ENCODE measurements around the gene ZNF837.
"Not testable (repeated sequence)": the region's sequence is repeated elsewhere in the genome, so short reads cannot be mapped to it uniquely, and the experiment has no call there.

The ZNF837 gene

DNA sequence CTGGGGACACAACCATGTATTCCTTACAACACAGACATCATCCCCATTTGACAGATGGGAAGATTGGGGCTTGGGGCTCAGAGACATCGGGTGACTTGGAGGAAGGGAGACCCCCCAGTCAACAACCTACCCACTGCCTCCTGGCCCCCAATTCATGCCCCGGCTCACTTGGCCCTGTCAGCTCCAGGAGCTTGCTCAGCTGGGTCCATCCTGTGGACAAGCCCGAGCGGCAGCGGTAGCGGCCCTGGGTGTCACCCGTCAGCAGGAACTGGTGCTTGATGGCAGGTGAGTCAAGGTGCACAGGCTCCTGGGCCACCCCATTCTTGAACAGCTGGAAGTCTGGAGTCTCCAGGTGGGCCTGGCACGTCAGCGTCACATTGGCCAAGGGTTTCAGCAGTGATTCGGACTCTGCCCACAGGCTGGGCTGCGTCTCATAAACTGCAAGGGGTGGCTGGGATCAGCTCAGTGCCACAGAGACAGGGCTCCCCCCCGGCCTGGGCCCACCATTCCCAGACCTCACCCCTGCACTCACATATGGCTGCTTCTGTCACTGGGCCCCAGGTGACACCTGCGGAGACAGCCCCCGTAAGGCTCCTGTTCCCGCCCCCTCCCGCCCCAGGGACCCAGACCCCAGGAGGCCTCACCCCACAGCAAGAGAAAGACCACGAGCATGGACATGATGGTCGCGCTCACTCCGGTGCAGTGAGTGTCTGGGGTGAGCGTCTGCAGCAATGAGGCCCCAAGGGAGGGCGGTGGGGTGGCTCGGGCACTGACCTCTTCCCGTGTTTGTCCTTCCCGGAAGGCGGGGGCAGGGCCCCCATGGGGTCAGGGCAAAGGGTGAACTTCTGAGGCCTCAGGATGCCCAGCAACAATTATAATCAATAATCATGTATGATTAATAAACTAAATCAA is 27.8 kb downstream of the ZNF837 start, which contains the start of gene A1BG:
TSS of gene A1BG (minus strand) at position 733 of the 912 bp plus-strand sequence. CDS start at position 678, 55 bp downstream.
- TF ChIP-seq, protein P1, sequence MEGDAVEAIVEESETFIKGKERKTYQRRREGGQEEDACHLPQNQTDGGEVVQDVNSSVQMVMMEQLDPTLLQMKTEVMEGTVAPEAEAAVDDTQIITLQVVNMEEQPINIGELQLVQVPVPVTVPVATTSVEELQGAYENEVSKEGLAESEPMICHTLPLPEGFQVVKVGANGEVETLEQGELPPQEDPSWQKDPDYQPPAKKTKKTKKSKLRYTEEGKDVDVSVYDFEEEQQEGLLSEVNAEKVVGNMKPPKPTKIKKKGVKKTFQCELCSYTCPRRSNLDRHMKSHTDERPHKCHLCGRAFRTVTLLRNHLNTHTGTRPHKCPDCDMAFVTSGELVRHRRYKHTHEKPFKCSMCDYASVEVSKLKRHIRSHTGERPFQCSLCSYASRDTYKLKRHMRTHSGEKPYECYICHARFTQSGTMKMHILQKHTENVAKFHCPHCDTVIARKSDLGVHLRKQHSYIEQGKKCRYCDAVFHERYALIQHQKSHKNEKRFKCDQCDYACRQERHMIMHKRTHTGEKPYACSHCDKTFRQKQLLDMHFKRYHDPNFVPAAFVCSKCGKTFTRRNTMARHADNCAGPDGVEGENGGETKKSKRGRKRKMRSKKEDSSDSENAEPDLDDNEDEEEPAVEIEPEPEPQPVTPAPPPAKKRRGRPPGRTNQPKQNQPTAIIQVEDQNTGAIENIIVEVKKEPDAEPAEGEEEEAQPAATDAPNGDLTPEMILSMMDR (IDR thresholded peaks at IDR 0.05; ENCODE audit: insufficient read depth, low read depth, low read length, missing control alignments) = no peak
- no peak for DNase-seq (ENCODE audit: low read depth)
- H3K4me3 ChIP-seq (ENCODE audit: low read depth, low read length) = no peak within 1 kb of the TSS

- TF ChIP-seq, protein P1 (IDR thresholded peaks at IDR 0.05; ENCODE audit: insufficient read depth, low read depth, low read length, missing control alignments) = no peak
- no peak overlapping the region for H3K4me3 ChIP-seq (ENCODE audit: low read depth, low read length)
- no peak for DNase-seq (ENCODE audit: low read depth)
Measured at GRCh38 chr19:58351990-58352755, 28.7 kb downstream of the ZNF837 start.

GRCh38 chr19:58351558-58351878 is 29.3 kb downstream of the ZNF837 start:
- no peak for DNase-seq (ENCODE audit: low read depth)
- TF ChIP-seq, protein P1 (IDR thresholded peaks at IDR 0.05; ENCODE audit: insufficient read depth, low read depth, low read length, missing control alignments) = no peak
- no peak overlapping the region for H3K4me3 ChIP-seq (ENCODE audit: low read depth, low read length)

GRCh38 chr19:58350871-58351557 is 29.8 kb downstream of the ZNF837 start:
- TF ChIP-seq, protein P1 (IDR thresholded peaks at IDR 0.05; ENCODE audit: insufficient read depth, low read depth, low read length, missing control alignments) = no peak
- DNase-seq (ENCODE audit: low read depth) = no peak
- no peak overlapping the region for H3K4me3 ChIP-seq (ENCODE audit: low read depth, low read length)

DNA sequence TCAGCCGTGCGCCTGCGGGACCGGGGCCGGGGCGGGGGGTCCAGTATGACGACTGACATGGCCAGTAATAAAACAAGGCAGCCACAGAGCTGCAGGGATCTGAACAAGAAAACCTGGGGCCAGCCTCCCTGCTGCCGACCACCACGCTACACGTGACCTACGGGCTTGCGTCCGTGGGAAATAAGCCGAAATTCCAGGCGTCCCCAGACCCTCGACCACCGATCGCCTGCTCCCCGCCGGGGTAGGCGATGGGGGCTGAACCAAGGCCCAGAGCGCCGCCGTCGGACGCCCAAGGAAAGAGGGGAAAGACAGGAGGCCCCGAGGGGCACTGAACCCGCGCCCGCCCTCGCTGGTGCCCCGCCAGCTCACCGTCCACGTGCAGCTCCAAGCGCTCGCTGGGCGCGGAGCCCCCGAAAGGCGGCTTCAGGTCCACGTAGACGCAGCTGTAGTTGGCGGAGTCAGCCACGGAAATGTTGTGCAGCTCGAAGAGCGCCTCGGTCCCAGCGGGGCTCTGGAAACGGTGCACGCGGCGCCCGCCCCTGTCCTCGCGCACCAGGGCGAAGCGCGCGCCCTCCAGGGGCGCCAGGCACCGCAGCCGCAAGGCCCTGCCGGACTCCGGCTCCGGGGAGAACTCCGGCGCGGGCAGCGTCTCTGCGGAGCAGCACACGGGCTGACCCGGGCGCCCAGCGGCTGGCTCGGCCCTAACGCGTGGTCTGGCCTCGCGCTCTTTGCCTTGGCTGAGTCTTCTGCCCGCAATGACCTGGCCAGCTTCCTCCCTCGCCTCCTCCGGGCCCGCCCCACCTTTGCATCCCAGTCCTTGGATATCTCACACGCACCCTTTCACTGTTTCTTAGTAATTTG is 30.6 kb downstream of the ZNF837 start:
- TF ChIP-seq, protein P1 (IDR thresholded peaks at IDR 0.05; ENCODE audit: insufficient read depth, low read depth, low read length, missing control alignments) = no peak

GRCh38 chr19:58349590-58349989 is 31.2 kb downstream of the ZNF837 start:
- TF ChIP-seq, protein P1 (IDR thresholded peaks at IDR 0.05; ENCODE audit: insufficient read depth, low read depth, low read length, missing control alignments) = no peak
- DNase-seq (ENCODE audit: low read depth) = no peak
- no peak overlapping the region for H3K4me3 ChIP-seq (ENCODE audit: low read depth, low read length)

More for the DNA sequence above, 30.6 kb downstream of the ZNF837 start:
- no peak for DNase-seq (ENCODE audit: low read depth)
- no peak overlapping the region for H3K4me3 ChIP-seq (ENCODE audit: low read depth, low read length)

DNA sequence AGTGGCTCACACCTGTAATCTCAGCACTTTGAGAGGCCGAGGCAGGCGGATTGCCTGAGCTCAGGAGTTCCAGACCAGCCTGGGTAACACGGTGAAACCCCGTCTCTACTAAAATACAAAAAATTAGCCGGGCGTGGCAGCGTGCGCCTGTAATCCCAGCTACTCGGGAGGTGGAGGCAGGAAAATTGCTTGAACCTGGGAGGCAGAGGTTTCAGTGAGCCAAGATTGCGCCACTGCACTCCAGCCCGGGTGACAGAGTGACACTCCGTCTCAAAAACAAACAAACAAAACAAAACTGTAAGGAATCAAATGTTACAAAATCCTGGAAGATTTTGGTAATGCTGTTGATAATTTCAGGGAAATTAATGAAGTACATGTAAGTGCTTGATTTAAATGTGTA is 32.8 kb downstream of the ZNF837 start:
- not testable (repeated sequence) for DNase-seq (ENCODE audit: low read depth)
- H3K4me3 ChIP-seq (ENCODE audit: low read depth, low read length) = peak overlapping the region; percentile 98
